Middle frontal gyrus (tissue), 1 donor: Measurements from ENCODE around the gene OSBPL3.

Experiments used
- DNase-seq: peaks from one replicate; pipeline ENCODE4 v3.0.0-alpha.2; 2015; ENCODE audit warnings: low spot score; ENCODE audit errors: extremely low spot score

The OSBPL3 gene

DNA sequence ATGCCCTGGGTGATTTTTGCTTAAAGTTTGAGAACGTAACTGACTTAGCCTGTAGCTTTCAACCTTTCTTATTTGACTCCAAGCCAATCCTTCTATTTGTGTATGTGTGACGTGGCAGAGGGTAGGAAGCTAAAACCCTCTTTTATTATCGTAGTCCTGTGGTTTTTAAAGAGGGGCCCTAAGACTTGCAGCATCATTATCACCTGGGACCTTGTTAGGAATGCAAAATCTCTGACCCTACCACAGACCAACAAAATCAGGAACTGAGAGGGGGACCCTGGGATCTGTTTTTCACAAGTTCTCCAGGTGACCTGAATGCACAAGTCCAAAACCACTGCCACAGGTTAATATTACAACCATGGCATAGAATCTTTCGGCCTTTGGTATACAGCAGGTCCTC, 80.1 kb downstream of the OSBPL3 start:
- DNase-seq = no peak

- no peak for DNase-seq
Observed at GRCh38 chr7:24899161-24899560, 80.8 kb downstream of the OSBPL3 start.

- no peak for DNase-seq
Observed at GRCh38 chr7:24898691-24899090, 81.3 kb downstream of the OSBPL3 start.

DNA sequence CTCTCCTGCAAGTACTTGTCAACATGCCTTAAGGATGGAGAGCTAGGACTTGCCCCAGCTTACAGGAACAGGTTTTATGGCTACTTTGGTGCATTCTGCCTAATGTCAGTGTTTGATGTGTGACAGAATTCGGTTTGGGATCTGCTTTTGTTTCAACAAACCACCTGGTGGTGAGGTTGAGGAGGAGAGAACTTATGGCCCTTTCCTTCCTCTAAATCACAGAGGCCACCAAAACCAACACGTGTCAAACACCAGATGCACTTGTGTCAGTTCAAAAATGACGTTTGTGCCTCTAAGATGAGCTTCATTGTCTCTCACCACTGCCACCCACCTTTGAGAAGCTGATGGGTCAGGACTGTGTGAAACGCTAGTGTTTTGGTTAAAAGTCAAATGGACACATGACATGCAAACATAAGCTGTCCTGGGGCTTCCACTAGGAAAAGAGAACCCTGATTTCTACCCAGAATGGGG, 83.9 kb downstream of the OSBPL3 start:
- DNase-seq = no peak

DNA sequence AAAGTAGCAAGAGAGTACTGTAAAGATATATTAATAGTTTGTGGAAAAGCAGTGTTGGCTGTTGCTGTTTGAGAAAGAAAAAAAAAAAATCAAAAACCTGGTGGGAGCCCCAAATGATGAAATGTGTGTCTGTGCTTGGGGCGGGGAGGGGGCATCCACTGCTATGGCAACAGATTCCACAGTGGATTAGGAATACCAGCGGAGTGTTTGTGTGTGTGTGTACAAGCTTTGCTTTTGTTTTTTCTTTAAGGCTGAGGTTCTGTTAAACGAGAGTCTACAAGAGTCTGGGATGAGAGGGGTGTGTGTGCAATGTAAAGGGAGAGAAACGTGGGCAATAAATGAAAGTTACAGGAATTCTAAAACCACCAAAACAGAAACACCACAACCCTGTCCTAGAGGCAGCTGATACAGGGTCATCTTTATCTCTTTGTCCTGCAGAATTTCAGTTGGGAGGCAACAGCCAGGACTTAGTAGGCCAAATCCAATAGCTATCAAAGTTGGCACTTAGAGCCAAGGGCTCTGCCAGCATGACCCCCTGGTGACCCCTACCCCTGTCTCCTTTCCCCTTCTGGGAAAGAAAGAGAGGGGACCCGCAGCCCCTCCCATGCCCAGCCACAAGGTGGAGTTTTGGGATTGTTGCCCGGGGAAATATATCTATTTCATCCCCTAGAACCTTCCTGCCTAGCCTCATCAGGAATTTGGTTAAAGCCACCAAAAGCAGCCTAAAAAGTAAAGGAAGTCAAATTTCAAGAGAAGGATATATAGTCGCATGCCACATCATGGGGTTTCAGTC, 85.4 kb downstream of the OSBPL3 start:
- DNase-seq = no peak

GRCh38 chr7:24891311-24891735, 88.7 kb downstream of the OSBPL3 start:
- no peak for DNase-seq

DNA sequence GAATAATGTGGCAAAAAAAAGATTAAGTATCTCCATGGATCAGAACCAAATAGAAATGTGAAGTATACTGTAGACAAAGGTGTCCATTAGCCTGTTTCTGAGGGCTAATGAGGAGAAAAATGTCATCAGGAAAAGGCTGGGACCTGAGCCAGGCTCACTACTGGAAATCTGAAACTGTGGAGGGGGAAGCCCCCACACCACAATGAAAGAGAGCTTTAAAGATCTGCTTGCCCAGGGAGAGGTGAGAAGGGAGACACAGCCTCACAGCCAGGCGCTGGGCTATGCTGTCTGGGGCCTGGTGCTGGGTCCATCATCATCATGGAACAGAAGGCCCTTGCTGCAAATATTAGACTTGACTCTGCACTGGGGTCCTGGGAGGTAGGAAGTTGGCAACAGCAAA, 90.4 kb downstream of the OSBPL3 start:
- DNase-seq = no peak

DNA sequence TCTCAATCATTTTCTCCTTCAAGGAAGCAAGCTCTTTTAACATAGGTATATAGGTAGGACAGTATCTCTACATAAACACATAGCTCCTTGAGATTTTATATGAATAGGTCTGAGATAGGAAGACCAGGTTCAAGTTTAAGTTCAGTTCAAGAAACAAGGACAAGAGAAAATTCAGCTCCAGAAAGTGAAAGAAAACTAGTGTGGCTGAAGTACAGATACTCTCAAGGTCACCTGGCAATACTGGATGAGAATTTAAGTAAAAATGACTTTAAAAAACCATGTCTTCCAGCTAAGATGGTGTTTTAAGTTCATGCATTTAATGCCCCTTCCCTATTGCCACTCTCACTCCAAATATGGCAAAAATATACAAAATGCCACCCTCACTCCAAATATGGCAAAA, 91.3 kb downstream of the OSBPL3 start:
- no peak for DNase-seq

DNA sequence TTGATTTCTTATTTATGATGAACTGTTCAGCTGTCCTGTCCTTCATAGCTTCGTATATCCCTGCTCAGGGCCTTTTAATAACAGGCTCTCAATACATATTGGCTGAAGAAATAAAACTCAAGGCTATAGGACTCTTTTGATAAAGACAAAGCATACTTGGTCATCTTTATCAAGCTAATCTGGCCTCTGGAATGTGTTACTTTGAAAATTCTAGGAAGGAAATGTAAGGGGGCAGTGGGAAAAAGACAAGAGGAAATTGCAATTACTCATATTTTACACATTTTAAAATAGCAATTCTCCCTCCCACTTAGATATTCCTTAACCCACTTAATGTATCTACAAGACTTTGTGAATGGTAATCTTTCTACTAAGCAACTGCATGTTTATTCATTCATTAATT, 94.3 kb downstream of the OSBPL3 start:
- DNase-seq = no peak

GRCh38 chr7:24885305-24885704, 94.7 kb downstream of the OSBPL3 start:
- no peak for DNase-seq

- DNase-seq = no peak
Observed at GRCh38 chr7:24884401-24884800, 95.6 kb downstream of the OSBPL3 start.

DNA sequence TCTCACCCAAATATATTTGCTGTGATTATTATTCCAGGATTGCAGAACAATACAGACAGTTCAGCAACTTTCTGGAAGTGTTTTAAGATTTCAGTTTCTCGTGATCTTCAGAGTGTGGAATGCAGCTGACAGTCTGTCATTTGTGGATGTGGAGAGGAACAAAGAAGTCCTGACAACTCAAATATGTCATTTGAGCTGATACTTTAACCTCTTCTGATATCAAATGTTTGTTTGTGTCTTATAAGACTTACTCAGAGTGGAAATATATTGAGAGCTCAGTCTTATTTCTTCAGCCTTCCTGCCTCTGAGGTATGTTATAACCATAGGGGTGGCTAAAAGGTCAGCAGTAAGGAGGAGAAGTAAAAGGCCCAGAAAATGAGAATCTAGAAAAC, 96.4 kb downstream of the OSBPL3 start:
- no peak for DNase-seq

DNA sequence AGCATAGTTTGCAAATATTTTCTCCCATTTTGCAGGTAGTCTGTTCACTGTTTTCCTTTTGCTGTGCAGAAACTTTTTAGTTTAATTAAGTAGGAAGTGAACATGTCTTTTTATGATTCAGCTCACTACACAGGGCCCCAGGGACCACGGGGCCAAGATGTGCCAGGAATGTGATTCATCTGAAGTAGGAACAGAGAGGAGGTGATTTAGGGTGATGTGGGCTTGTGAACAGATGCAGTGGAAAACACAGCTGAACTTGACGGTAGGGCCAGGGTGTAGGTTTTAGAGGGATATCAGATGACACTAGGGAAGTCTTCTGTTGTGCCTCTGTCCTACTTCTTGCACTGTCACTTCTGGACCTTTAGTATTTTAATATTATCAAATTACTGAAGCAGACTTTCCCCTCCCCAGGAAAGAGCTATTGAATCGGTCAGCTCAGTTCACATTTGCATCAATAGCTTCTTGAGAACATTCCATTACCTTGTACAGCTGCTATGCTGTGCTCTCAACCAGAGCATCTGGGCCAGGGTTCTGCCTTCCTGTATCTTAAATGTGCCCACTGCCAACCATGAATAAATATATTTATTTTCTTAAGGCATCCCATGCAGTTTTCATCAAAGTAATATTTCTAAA, 96.9 kb downstream of the OSBPL3 start:
- DNase-seq = no peak

DNA sequence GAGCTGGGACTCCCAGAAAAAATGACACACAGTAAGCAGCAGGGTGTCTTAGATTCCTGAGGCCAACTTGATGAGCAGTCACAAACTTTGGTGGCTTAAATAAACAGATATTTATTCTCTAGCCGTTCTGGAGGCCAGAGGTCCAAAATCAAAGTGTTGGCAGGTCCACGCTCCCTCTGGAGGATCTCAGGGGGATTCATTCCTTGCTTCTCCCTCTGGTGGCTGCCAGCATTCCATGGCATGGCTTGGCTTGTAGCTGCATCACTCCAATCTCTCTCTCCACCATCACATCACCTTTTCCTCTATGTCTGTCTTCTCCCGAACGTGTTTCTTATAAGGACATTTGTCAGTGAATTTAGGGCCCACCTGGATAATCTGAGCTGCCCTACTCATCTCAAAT, 98.4 kb downstream of the OSBPL3 start:
- no peak for DNase-seq

DNA sequence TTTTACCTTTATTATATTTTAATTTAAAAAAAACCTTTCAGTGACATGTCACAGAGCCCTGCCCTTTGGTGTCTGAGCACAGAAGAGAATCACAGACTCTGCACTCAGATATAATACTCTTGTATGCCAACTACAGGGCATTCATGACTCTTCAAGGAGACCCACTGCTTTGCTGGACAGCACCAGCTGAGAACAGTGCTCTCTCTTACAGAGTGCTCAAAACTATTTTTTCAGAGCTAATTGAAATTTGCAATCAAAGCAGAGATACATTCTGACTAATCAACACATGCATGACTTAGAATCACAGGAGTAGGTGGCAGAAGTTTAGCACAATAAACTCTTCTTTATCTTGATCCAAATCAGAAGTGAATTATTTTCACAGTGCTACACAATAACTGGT, 99.1 kb downstream of the OSBPL3 start:
- no peak for DNase-seq

DNA sequence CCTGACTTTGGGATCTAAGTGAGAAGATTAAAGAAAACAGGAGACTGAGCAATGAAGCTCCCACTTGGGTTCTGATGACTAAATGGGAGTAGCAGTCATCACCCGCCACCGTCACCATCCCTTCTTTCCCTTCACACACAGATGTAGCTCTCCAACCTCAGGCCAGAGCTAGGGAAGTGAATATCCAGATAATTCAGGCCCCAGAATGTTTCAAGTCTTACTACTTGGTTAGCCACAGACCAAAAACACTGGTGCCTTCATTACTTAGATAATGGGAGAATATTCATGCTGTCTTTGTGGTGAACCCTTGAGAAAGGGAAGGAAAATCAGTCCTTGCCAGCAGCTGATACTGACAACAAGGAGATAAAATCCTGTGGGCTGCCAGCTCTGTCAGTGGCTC, 100.7 kb downstream of the OSBPL3 start:
- no peak for DNase-seq

DNA sequence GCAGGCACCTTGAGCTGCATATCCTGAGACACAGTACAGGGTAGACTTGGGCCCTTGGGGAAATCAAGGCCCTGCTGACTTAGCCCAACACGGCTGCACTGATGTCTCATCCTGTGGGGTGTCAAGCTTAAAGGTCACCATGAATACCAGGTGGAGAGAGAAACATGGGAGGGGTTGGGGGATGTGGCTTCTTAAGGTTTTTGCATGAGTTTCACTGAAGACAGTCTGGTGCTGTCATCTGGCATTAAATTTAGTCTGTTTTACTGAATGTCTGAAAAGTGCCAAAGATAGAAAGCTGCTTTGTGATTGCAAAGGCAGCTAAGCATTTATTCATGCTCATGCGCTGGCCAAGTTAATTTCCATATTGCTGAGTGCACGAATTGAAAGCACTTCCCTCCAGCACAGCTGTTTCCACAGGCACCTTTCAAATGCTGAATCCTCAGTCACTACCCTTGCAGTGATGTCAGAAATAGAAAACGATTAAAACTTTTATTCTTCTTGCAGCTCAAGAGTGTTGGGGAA, 102.1 kb downstream of the OSBPL3 start:
- DNase-seq = peak; percentile 80

- no peak for DNase-seq
Observed at GRCh38 chr7:24874791-24875190, 105.2 kb downstream of the OSBPL3 start.

DNA sequence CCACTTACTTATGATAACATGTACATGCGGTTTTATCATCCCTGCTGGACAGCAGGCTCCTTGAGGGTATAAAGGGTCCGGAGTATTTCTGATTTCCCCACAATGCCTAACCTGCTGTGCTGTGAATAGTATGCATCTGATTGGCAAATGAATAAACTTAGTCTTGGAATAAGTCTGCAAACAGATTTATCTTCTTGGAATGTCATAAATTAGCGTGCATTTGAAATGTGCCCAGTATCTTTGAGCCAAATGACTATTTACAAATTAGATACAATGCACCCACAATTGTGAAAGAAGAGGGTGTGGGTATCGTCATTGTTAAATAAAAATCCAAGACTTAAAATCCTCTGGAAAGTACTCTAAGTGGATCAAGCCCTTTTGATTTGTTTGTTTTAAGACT, 106.0 kb downstream of the OSBPL3 start:
- DNase-seq = no peak

- no peak for DNase-seq
Observed at GRCh38 chr7:24871770-24872169, 108.2 kb downstream of the OSBPL3 start.

GRCh38 chr7:24870766-24871165, 109.2 kb downstream of the OSBPL3 start:
- DNase-seq = no peak

- no peak for DNase-seq
Observed at GRCh38 chr7:24869572-24869971, 110.4 kb downstream of the OSBPL3 start.

DNA sequence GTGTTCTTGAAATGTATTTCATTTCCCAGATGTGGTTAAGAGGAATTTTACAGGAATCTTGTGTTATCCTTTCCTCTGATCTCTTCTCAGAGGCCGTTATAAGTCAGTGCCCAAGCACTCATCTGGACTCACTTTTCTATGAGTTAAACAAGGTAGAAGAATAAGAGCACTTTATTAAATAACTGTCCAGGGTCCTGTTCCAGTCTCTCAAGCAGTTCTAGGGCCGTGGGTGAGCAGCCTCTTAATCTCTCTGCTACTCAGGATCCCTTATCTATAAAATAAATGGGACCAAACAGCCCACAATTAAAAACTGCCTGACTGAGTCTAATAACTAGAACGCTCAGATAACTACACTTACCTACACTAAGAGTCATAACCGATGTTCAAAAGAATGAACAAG, 111.2 kb downstream of the OSBPL3 start:
- no peak for DNase-seq
